HT-29 (cell line): ENCODE data around the gene AP1S2. TPM values are rescaled to one million over a fixed set of nuclear protein-coding genes. Genes with fewer than 3 reads are reported as not detected.
A peak's percentile ranks its signal among the peaks of the same experiment; 100 is the strongest.
"Not testable (repeated sequence)": the region's sequence is repeated elsewhere in the genome, so short reads cannot be mapped to it uniquely, and the experiment has no call there.

ENCODE experiments used
- DNase-seq: peaks from one replicate; pipeline ENCODE4 v3.0.0-alpha.2; 2015; ENCODE audit warnings: low spot score
- total RNA-seq: library from RNA; depleted of rRNA; stranded (reverse); fragments of >200 nt; shearing (Covaris generic); gene quantifications from 2 replicates; pipeline ENCODE4 v1.2.3, GENCODE V29; 2014

Gene AP1S2
- total RNA-seq, 1 experiment from 2014 or later = 8.6 TPM

DNA sequence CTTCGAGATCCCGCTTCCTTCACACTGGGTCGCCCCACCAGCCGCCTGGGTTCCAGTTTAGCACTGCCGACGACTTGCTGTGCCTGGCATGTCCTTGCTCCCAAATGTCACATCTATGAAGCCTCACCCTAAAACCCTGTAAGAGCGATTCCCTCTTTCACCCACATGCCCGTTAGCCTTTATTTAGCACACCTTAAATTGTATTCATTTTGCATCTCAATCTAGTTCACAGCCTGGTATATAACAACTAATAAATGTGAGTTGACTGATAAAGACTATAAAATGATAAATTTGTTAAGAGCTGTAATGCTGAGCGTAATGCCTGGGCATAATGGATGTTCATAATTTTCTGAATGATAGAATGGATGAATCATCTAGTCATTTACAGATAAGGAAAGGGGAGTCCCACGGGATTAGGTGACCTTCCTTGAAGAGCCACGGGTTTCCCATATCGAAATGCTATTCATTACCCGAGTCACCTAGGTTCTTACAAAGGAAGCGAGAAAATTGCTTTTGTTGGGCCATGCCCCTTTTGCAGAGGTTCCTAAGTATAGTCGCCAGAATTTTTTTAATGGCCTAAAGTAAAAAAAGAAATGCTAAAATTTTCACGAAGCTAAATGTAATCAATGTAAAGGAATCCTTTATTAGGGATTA lies 1.1 kb upstream of the AP1S2 start:
- DNase-seq = no peak

DNA sequence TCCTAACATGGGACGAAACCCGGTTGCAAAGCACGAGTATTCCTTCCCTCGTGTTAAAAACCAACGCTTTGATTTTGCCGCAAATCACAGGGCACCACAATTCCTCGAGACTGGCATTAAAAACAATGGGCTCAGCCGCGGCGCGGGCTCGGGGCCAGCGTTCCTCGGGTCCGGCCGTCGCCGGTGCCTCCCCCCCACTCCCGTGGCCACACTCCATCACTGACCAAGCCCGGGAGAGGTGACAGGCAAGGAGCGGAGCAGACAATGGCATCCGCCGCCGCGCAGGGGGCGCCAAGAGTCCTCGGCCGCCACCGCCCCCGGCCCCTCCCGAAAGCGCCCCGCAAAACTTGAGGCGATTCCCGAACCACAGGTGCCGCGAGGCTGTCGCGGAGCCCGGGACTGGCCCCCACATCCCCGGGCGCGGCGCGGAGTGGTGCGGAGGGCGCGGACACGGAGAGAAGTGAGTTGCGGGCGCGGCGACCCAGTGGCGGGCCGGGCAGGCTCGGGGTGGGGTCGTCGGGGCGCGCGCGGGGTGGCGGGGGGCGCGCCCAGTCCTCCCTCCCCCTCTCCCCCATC lies 445 bp downstream of the AP1S2 start:
- DNase-seq = peak; percentile 48

DNA sequence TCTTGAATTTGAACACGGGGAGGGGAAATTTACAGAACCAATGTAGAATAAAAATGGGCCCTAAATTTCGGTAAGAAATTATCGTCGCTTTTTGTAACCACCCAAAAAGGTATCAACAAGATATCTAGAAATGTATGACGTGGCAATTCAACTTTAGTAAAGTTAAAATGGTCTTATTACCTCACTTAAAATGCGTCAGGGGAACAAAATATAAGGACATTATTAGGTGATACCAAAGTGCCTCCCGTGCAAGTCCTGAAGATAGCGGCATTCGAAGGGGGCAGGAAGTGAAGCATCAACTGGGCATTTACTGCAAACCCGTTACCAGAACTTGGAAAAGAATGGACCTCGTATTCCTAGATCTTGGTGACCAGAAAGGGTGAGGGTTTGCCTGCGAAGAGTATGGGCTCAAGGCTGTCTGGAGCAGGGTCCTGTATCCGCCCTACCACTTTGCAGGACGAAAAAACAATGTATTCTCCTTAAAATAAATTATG lies 980 bp downstream of the AP1S2 start:
- DNase-seq = peak; percentile 12

DNA sequence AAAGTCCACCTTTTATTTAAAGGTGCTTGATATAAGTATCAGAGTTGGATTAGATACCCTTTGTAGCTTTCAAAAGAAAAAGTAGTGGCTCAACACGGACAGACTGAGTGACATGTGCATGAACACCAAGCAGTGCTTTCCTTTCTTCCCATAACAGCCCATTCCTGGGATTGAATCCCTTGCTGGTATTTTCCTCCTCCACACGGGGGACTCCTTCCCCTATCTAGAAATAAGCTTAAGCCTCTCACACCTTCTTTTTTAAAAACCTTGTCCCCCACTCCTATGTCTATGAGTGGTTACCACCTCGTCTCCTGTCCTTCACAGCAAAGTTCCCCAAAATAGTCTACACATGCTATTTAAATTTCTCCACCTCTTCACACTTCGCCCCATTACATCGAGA lies 5.1 kb downstream of the AP1S2 start:
- DNase-seq = no peak

DNA sequence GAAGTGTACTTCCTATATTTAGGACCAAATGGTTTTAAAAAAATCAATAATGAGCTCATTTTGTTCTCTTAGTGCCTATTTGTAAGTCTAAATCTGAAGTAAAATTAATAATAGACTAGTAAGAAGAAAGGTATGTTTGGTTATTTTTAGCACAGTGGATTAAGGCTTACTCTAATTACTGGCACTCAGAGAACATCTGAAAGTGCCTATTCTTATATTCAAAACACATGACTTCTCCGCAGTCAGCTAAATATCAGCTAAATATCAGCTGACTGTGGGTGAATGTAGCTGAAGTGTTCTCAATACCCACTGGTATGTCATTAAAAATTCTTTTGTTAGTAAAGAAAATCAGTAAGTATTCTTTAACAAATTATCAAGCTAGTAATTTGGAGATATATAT lies 6.0 kb downstream of the AP1S2 start:
- no peak for DNase-seq

DNA sequence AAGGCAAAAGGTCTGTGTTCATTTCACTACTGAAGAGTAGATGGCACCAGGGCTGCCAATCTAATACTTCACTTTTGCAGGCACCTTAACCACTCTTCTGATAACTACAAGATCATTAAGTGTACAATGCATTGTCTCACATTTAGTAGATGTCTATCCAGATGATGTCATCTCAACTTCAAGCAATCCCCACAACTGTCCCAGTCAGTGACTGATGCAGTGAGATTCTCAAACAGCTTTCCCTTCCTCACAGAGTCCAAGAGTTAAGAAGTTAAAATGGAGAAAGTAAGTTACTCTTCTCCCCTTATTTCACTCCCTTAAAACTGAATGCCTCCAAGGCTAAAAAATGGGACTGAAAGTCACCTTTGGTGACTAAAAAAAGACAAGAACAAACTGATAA lies 10.7 kb downstream of the AP1S2 start:
- no peak for DNase-seq

DNA sequence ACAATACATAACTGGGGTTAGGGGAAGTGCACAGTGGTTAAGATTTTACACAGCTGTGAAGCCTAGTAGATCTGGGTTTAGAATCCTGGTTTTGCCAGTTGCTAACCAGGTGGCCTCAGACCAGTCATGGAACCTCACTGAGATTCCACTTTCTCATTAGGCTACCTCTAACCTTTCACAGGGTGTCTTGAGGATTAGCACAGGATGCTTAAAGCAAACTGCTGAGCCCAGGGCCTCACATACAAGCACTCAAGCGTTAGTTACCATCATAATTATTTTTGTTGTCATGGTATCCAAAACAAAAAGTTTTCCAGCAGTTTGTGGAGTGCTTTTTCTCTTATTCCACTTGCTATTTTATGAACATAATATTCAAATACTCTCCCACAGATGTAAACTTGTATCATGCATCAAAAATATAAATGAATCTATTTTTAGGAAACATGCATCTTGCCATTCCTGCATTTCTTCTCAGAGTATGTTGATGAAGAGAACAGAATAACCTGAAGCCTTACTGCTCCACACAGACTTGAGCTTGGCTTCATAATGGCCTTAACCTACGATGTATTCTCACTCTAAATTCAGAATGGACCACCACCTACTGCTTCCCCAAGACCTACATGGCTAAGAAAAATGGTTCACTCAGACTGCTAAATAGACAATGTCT lies 12.6 kb downstream of the AP1S2 start:
- DNase-seq = no peak

DNA sequence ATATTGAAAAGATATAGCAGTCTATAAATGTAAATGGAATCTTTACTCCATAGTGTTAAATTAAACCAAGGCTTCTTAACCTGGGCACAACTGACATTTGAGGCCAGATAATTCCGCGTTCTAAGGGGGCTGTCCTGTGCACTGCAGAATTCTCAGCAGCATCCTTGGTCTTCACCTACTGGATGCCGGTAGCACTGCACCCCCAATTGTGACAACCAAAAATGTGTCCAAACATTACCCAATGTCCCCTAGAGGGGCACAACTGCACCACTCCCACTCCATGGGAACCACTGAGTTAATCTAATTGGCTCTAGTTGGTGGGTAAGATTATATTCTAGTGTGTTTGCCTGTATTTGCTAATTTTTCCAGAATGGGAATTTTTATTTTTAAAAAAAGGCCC lies 16.6 kb downstream of the AP1S2 start:
- no peak for DNase-seq

DNA sequence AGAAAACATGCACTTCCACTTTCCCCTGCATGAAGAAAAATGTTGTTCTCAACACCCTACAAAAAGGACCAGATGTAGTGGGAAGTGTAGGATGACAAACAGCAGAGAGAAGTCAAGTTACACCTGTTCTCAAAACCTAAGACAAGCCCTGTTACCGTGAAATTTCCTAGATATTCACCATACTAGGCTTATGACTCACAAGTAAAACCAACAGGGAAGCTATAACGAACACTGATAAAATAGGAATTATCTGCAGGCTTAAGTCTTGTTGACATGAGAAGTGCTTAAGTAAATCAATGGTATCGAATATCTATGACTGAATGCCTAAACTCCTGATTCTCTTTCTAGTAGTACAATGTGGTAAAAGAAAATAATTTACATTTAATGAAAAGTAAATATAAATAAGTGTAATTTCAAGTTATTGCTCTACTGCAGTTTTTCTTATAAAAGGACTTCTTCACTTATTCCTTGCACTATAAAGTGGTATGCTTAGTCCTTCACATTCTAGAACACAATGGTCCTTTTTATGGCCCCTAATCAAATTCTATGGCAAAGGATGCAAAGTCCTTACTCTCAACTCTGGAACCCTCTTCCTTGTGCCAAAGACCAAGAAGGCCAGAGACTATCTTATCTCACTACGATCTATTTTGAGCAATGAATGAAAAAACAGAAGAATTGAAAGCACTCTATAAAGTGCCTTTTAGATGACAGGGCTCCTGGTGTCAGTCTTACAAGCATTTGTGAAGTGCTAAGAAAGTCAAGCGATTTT lies 19.6 kb downstream of the AP1S2 start:
- DNase-seq = no peak

DNA sequence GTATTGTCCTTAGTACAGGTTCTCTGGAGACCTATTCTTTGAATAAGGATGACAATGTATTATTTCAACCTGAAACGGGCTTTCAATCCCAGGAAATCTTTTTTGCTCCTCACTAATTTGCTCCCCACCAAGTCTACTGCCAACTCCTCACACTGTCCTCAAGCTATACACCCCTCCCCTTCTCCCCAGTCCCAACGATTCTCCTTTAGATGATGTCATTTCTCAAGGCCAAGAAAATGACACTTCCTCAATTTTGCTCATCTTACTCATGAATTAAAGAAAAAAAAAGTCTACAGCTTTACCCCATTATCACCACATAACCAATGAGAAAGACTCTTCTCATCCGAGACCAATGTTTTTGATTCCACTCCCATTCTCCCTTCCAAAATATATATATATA lies 20.6 kb downstream of the AP1S2 start:
- DNase-seq = no peak

DNA sequence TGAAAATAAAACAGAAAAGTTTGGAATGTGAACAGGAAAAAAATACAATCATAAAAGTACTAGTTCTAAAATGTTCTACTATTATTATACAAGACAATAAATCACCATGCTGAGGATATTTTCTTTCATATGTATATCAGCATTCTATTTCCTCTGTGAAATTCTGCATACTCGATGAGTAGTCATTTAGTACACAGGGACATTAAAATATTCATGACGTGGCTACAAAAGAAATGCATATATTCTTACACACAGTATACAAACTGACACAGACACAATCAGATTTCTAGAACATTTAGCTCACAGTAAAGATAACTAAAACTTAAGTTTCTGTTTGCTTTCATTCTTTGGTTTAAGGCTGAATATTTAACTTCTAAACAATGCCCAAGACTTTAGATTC lies 23.3 kb downstream of the AP1S2 start:
- DNase-seq = not testable (repeated sequence)

DNA sequence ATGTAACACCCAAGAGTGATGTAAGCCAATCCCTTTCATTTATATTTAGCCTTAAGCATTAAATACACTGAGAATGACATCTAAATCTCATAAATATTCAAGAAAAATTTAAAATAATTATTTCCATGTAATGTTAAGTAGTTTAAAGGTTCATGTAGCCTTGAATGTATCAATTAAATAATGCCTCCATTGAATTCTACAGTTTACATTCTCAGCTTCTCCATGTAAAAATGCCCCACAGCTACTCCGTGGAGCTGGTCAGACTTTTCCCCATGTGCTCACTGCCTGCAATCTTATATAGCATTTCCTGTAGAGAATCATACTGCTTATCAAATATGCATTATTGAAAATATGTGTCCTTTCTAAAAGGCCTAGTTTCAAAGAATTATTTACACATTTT lies 25.4 kb downstream of the AP1S2 start:
- DNase-seq = no peak

DNA sequence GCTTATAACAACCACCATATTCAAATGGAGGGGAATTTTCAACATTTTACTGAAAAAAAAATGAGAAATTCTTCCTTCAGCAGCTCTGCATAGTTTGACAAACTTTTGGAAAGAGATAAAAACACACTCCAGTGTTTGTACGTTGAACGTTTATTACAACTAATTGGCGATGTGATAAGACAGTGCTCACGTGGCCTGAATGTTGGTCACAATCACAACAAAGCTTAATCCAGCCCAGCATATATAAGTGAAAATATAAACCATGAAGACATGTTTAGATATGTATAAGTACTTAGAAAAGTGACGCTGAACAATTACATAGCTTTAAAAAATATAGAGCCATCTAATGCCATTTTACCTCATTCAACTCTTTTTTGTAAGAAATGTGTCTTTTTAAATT lies 28.7 kb downstream of the AP1S2 start:
- DNase-seq = no peak

DNA sequence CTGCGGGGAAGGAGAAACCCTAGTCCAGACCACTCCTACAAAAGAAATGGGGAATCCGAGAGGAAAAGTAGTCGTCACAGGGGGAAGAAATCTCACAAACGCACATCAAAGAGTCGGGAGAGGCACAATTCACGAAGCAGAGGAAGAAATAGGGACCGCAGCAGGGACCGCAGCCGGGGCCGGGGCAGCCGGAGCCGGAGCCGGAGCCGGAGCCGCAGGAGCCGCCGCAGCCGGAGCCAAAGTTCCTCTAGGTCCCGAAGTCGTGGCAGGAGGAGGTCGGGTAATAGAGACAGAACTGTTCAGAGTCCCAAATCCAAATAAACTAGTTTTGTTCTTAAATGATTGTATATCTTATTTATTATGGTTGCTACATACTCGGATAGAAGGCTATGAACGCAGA lies 31.7 kb downstream of the AP1S2 start:
- no peak for DNase-seq

DNA sequence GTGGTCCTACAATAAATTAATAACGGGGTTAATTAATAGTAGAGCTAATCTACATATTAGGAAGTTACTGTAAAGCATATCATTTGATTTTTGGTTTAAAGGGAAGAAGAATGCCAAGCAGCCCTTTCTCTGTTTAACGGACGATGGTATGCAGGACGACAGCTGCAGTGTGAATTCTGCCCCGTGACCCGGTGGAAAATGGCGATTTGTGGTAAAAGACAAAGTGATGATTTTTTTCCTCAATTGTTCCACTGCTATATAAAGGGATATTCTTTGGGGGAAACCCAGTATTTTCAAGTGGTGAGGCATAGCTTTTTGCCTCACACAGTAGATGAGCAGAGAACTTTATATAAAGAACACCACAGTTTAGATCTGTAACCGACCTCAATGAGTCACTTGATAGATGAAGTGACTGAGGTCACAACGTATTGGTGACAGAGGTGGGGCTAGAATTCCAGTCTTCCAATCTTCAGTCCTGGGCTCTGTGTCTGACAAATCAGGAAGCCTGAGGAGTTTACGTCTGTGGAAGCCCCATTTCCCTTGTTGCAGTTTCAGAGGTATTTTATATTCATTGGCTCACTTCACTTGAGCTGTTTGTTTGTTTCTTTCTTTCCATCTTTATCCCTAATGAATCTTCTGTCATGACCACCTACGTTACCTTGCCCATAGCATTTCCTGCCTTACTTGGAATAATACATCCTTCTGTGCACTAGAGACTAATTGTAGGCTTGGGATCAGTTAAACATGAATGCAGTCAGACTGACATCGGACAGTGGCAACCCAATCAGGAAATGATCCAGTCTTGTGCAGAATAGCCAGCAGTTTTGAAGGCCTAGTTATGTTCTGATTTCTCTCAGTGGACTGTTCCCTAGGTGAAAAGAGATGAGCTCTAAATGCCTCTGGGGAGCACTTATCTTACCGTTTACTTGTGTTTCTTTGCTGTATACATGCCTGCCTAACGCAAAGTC lies 34.2 kb downstream of the AP1S2 start:
- DNase-seq = no peak

DNA sequence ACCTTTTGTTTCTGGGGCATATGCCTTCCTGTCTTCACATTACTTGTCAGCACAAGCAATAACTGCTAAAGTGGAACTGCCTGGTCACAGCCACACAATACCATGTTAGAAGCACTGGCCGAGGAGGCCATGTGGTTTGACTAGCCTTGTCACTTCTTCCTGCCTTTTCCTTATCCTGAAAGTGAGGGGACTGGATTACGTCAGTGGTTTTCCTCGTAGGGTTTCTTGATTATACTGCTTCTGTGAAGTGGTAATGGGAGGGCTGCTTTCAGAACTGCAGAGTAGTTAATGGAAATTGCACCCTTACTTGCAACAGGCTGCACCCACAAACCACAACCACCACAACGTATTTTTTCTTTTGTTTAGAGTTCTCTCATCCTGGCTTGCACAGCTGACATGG lies 37.7 kb downstream of the AP1S2 start:
- no peak for DNase-seq

DNA sequence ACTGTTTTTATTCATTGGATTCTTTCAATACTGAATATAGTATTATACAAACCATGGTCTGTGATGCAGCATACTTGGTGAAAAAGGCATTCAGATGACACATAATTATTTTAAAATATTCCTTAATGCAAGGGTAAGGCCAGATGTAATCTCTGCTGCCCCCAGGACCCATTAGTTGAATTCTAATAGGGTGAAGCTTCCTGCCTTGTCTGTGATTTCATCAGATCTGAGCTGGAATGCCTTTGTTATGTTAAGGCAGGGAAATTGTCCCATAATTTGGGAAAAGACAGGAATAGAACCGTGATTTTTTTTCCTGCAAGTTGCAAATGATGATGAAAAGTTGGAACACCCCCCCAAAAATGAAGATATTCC lies 38.2 kb downstream of the AP1S2 start:
- no peak for DNase-seq

DNA sequence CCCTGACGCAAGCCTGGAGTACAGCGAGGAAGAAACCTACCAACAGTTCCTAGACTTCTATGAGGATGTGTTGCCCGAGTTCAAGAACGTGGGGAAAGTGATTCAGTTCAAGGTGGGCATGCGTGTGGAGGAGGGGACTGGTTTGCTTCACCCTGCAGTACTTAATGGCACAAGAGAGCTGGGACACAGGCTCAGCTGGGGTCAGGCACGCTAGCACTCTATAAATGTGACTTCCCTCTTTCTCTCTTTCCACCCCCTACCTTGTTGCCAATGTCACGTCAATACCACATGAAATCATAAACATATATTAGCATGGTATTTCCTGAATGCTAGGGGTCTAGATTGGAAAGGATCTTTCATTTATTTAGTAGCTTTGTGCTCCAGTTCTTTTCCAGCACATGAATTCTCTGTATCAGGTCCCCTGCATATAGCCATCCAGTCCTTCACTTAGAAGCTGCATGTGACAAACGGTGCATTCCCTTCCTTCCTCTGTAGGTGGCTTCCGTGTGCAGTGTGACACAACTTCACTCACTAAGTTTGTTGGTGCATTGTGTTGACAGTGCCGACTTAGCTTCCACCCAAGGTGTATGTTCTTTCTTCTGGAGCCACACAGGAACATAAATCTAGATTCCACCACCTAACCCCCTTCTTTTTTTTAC lies 38.7 kb downstream of the AP1S2 start:
- DNase-seq = peak; percentile 33

DNA sequence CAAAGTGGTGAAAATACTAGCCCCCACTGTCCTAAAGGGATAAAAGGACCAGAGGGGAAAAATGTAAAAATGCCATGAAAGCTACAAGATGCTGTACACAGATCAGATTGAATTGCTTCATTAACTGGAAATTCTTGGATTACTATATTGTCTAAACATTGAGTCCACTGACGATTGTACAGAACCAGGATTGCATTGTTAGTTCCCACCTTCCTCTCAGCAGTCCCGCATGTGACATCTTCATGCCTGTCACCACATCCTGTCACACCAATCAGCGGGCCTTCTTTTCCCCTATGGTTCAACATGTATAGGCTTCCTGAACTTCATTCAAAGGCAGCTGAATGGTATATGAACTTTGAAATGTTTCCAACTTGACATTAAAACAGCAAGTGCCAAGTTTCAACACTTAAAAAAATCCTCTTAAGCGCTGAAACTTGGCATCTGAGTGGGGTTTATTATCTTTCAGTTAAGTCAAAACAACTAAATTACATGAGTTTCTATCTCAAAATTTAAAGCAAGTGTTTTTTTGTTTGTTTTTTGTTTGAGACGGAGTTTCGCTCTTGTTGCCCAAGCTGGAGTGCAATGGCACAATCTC lies 39.7 kb downstream of the AP1S2 start:
- no peak for DNase-seq

DNA sequence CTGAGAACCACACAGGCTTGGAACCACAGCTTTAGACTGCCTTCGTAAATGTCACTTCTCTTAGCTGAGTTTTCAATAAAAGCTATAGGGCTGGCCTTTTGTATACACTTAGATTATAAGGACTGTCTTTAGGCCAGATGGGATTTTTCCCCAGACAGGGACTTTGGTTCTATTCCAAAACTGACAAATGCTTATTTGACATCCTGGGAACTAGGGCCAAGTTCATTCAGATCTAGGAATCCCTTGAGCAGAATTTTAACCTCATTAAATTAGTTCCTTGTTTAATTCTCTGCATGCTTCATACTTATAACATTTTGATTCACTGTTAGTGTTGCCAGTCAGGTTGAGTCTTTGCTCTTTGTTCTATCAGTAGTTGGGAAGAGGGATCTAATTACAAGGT lies 41.2 kb downstream of the AP1S2 start:
- no peak for DNase-seq
